GM23248 (cell line): ENCODE results near the gene ADGRD1. TPM values are rescaled to one million over a fixed set of nuclear protein-coding genes. Genes with fewer than 3 reads are reported as not detected.

Experiments
- DNase-seq: peaks from one replicate; pipeline ENCODE4 v3.0.0-alpha.2; 2015
- H2AFZ ChIP-seq: fragments of 200-600 bp; sonication (generic); 2 replicates; pipeline ENCODE4 v1.6.1; 2016; ENCODE audit warnings: antibody characterized with exemption
- H3F3A ChIP-seq: fragments of 200-600 bp; sonication (generic); 2 replicates; pipeline ENCODE4 v1.6.1; 2016; ENCODE audit warnings: mild to moderate bottlenecking, antibody characterized with exemption, mixed run types; ENCODE audit not compliant: insufficient read depth
- H3K27ac ChIP-seq: fragments of 200-600 bp; sonication (generic); 2 replicates; pipeline ENCODE4 v1.5.1; 2016; ENCODE audit warnings: mild to moderate bottlenecking
- H3K27me3 ChIP-seq: fragments of 200-600 bp; sonication (generic); replicated peaks from 2 replicates; pipeline ENCODE4 v1.6.1; 2016; ENCODE audit warnings: mild to moderate bottlenecking; ENCODE audit not compliant: insufficient read depth
- H3K36me3 ChIP-seq: fragments of 200-600 bp; sonication (generic); 2 replicates; pipeline ENCODE4 v1.6.1; 2016; ENCODE audit warnings: low read depth, mild to moderate bottlenecking
- H3K4me1 ChIP-seq: fragments of 200-600 bp; sonication (generic); 2 replicates; pipeline ENCODE4 v1.6.1; 2016; ENCODE audit warnings: mild to moderate bottlenecking; ENCODE audit not compliant: insufficient read depth
- H3K4me2 ChIP-seq: fragments of 200-600 bp; sonication (generic); one replicate; pipeline ENCODE4 v1.6.1; 2016; ENCODE audit warnings: mild to moderate bottlenecking; ENCODE audit not compliant: unreplicated experiment
- H3K4me3 ChIP-seq: fragments of 200-600 bp; sonication (generic); 2 replicates; pipeline ENCODE4 v1.5.1; 2016; ENCODE audit warnings: mild to moderate bottlenecking
- H3K79me2 ChIP-seq: fragments of 200-600 bp; sonication (generic); 2 replicates; pipeline ENCODE4 v1.6.1; 2016; ENCODE audit warnings: mild to moderate bottlenecking; ENCODE audit not compliant: insufficient read depth
- H3K9ac ChIP-seq: fragments of 200-600 bp; sonication (generic); 2 replicates; pipeline ENCODE4 v1.6.1; 2016; ENCODE audit warnings: mild to moderate bottlenecking
- H3K9me2 ChIP-seq: fragments of 200-600 bp; sonication (generic); 2 replicates; pipeline ENCODE4 v1.6.1; 2016; ENCODE audit warnings: mixed run types, mild to moderate bottlenecking, moderate library complexity; ENCODE audit not compliant: insufficient read depth
- H3K9me3 ChIP-seq: fragments of 200-600 bp; sonication (generic); one replicate; pipeline ENCODE4 v1.6.1; 2017; ENCODE audit warnings: low read depth
- H4K20me1 ChIP-seq: fragments of 200-600 bp; sonication (generic); 2 replicates; pipeline ENCODE4 v1.6.0; 2016; ENCODE audit not compliant: insufficient read depth
- EZH2 ChIP-seq: fragments of 200-600 bp; sonication (generic); IDR thresholded peaks from 2 replicates; pipeline ENCODE4 v1.6.1; 2018; ENCODE audit warnings: antibody characterized with exemption, mild to moderate bottlenecking; ENCODE audit not compliant: insufficient read depth, poor library complexity, severe bottlenecking
- EZH2phosphoT487 ChIP-seq: fragments of 200-600 bp; sonication (generic); IDR thresholded peaks from 2 replicates; pipeline ENCODE4 v1.6.1; 2018; ENCODE audit warnings: antibody characterized with exemption, moderate library complexity, mild to moderate bottlenecking, low read depth; ENCODE audit not compliant: insufficient read depth
- WGBS, 2 experiments: methylation state at CpG; one replicate each; pipeline ENCODE4 v1.1.6; 2015 to 2017; ENCODE audit warnings: low lambda C conversion rate in 2 of 2, low coverage in 1 of 2; ENCODE audit errors: missing lambda C conversion rate in 2 of 2; 5-methylcytosine and 5-hydroxymethylcytosine counted together
- in situ Hi-C: fragments of 300-500 bp; cut with MboI; formaldehyde crosslinking; loops from 2 replicates; pipeline ENCODE4 v1.15.0; 2020
- polyA plus RNA-seq: library from polyadenylated mRNA; unstranded; fragments of >200 nt; fragmentation: Nextera tagmentation; extraction: Ambion mirVana; gene quantifications from 2 replicates; pipeline ENCODE4 v1.2.1, GENCODE V29; 2016
- total RNA-seq: library from RNA; depleted of rRNA; stranded (reverse); fragments of >200 nt; shearing (Covaris generic); gene quantifications from 2 replicates; pipeline ENCODE4 v1.2.3, GENCODE V29; 2014

The ADGRD1 gene
- total and polyA plus RNA-seq, 2 experiments from 2014 or later = 7.9 to 11.2 TPM

GRCh38 chr12:131057211-131057721, 103.6 kb downstream of the ADGRD1 start:
- H3K79me2 ChIP-seq = no peaks in the 10 kb centered on the region
- no peak for DNase-seq
- H3K27me3 ChIP-seq = no peaks in the 10 kb centered on the region
- 77 to 79% methylated on average over 24 to 25 of the region's 25 CpGs for WGBS, 2 experiments
- H3K9me2 ChIP-seq = no peaks in the 10 kb centered on the region
- H3K4me1 ChIP-seq = no peaks in the 10 kb centered on the region
- no peaks in the 10 kb centered on the region for H3K36me3 ChIP-seq
- H3F3A ChIP-seq = no peaks in the 10 kb centered on the region
- H3K4me3 ChIP-seq = no peak overlapping the region
- no peak overlapping the region for H3K4me2 ChIP-seq
- H4K20me1 ChIP-seq = no peaks in the 10 kb centered on the region
- H3K9ac ChIP-seq = no peak overlapping the region
- no peaks in the 10 kb centered on the region for H3K9me3 ChIP-seq
- in situ Hi-C loops = no loop called here
- H2AFZ ChIP-seq = no peak overlapping the region
- TF ChIP-seq EZH2 (no peak), EZH2phosphoT487 (no peak)
- no peak overlapping the region for H3K27ac ChIP-seq

GRCh38 chr12:131057722-131058515, 104.2 kb downstream of the ADGRD1 start:
- no peak overlapping the region for H3K27ac ChIP-seq
- H3K9me3 ChIP-seq = no peaks in the 10 kb centered on the region
- no peaks in the 10 kb centered on the region for H3K4me1 ChIP-seq
- no peaks in the 10 kb centered on the region for H4K20me1 ChIP-seq
- no peak overlapping the region for H2AFZ ChIP-seq
- in situ Hi-C loops = no loop called here
- no peaks in the 10 kb centered on the region for H3F3A ChIP-seq
- no peaks in the 10 kb centered on the region for H3K27me3 ChIP-seq
- H3K4me3 ChIP-seq = no peak overlapping the region
- H3K9ac ChIP-seq = no peak overlapping the region
- TF ChIP-seq EZH2 (no peak), EZH2phosphoT487 (no peak)
- DNase-seq = no peak
- WGBS, 2 experiments = 81 to 83% methylated on average over 11 of the region's 11 CpGs
- no peak overlapping the region for H3K4me2 ChIP-seq
- H3K36me3 ChIP-seq = no peaks in the 10 kb centered on the region
- H3K9me2 ChIP-seq = no peaks in the 10 kb centered on the region
- H3K79me2 ChIP-seq = no peaks in the 10 kb centered on the region

GRCh38 chr12:131058700-131059099, 105.0 kb downstream of the ADGRD1 start:
- Histone ChIP-seq H3K9me2 (no peaks in the 10 kb centered on the region), H2AFZ (no peak overlapping the region), H3K4me1 (no peaks in the 10 kb centered on the region), H3K9me3 (no peaks in the 10 kb centered on the region), H3K27me3 (no peaks in the 10 kb centered on the region), H3F3A (no peaks in the 10 kb centered on the region), H3K27ac (no peak overlapping the region), H3K4me3 (no peak overlapping the region), H3K36me3 (no peaks in the 10 kb centered on the region), H3K4me2 (no peak overlapping the region), H4K20me1 (no peaks in the 10 kb centered on the region), H3K79me2 (no peaks in the 10 kb centered on the region), H3K9ac (no peak overlapping the region)
- TF ChIP-seq EZH2 = no peak
- no peak for TF ChIP-seq EZH2phosphoT487
- DNase-seq = no peak
- in situ Hi-C loops = no loop called here
- WGBS, 2 experiments = 46 to 50% methylated on average over 5 of the region's 5 CpGs

GRCh38 chr12:131060011-131060703, 106.5 kb downstream of the ADGRD1 start:
- Histone ChIP-seq H3K27ac (no peak overlapping the region), H3K4me3 (no peak overlapping the region), H3K9me3 (no peaks in the 10 kb centered on the region), H3F3A (no peaks in the 10 kb centered on the region), H3K9me2 (no peaks in the 10 kb centered on the region), H3K36me3 (no peaks in the 10 kb centered on the region), H3K4me2 (no peak overlapping the region), H3K79me2 (no peaks in the 10 kb centered on the region), H3K9ac (no peak overlapping the region), H4K20me1 (no peaks in the 10 kb centered on the region), H3K4me1 (no peaks in the 10 kb centered on the region), H2AFZ (no peak overlapping the region), H3K27me3 (no peaks in the 10 kb centered on the region)
- in situ Hi-C loops = no loop called here
- TF ChIP-seq EZH2phosphoT487 (no peak), EZH2 (no peak)
- 79 to 81% methylated on average over 16 of the region's 16 CpGs for WGBS, 2 experiments
- DNase-seq = no peak
